Activated T-helper 17 cell treated with anti-CD3 and anti-CD28 coated beads, Interleukin-2, amount 50 U/mL, for 72 hours (primary cell): Measurements from ENCODE around the gene PTPRA. TPM values are rescaled to one million over a fixed set of nuclear protein-coding genes. Genes with fewer than 3 reads are reported as not detected.

Source experiments
- ATAC-seq: fragments of 150-1000 bp; cut with Tn5 transposase; replicated peaks from 2 replicates; pipeline ENCODE4 v1.10.0; 2021; ENCODE audit warnings: mild to moderate bottlenecking, moderate library complexity
- H3K27ac Mint-ChIP-seq: one replicate; pipeline ENCODE4 v1.8.0; 2022; ENCODE audit warnings: mixed read lengths
- H3K27me3 Mint-ChIP-seq: one replicate; pipeline ENCODE4 v1.8.0; 2022; ENCODE audit warnings: mixed read lengths
- H3K36me3 Mint-ChIP-seq: one replicate; pipeline ENCODE4 v1.8.0; 2022; ENCODE audit warnings: low read depth, mild to moderate bottlenecking, mixed read lengths
- H3K4me1 Mint-ChIP-seq: one replicate; pipeline ENCODE4 v1.8.0; 2022; ENCODE audit warnings: mixed read lengths
- H3K4me3 Mint-ChIP-seq: one replicate; pipeline ENCODE4 v1.8.0; 2022; ENCODE audit warnings: mild to moderate bottlenecking, mixed read lengths
- H3K9me3 Mint-ChIP-seq: one replicate; pipeline ENCODE4 v1.8.0; 2022; ENCODE audit warnings: mixed read lengths
- total RNA-seq, 2 donors: library from RNA; stranded (reverse); gene quantifications; one replicate each; pipeline ENCODE4 v1.2.3, GENCODE V29; 2022

Gene PTPRA
- total RNA-seq, 2 donors from 2014 or later = 40.0 to 46.5 TPM

- Mint-ChIP-seq H3K9me3 (no peaks in the 10 kb centered on the region), H3K36me3 (peaks cover 55% of the 10 kb centered on the region), H3K4me3 (no peak overlapping the region), H3K4me1 (peaks cover 14% of the 10 kb centered on the region), H3K27ac (no peak overlapping the region), H3K27me3 (no peaks in the 10 kb centered on the region)
- ATAC-seq = no peak
Observed at GRCh38 chr20:2952766-2953165, 79.5 kb downstream of the PTPRA start.

- Mint-ChIP-seq H3K4me3 (no peak overlapping the region), H3K27ac (peak overlapping the region; percentile 14), H3K9me3 (no peaks in the 10 kb centered on the region), H3K36me3 (peaks cover 57% of the 10 kb centered on the region), H3K4me1 (peaks cover 19% of the 10 kb centered on the region), H3K27me3 (no peaks in the 10 kb centered on the region)
- ATAC-seq = peak; percentile 56
Observed at GRCh38 chr20:2955257-2955970, 82.1 kb downstream of the PTPRA start.

- no peak overlapping the region for H3K4me3 Mint-ChIP-seq
- H3K27ac Mint-ChIP-seq = no peak overlapping the region
- H3K4me1 Mint-ChIP-seq = peaks cover 19% of the 10 kb centered on the region
- H3K27me3 Mint-ChIP-seq = no peaks in the 10 kb centered on the region
- peaks cover 57% of the 10 kb centered on the region for H3K36me3 Mint-ChIP-seq
- H3K9me3 Mint-ChIP-seq = no peaks in the 10 kb centered on the region
- no peak for ATAC-seq
Observed at GRCh38 chr20:2956480-2956879, 83.2 kb downstream of the PTPRA start.

- H3K4me3 Mint-ChIP-seq = no peak overlapping the region
- H3K27me3 Mint-ChIP-seq = no peaks in the 10 kb centered on the region
- H3K9me3 Mint-ChIP-seq = no peaks in the 10 kb centered on the region
- H3K4me1 Mint-ChIP-seq = peaks cover 4% of the 10 kb centered on the region
- no peak for ATAC-seq
- peaks cover 71% of the 10 kb centered on the region for H3K36me3 Mint-ChIP-seq
- H3K27ac Mint-ChIP-seq = peak overlapping the region; percentile 49
Observed at GRCh38 chr20:2967841-2968240, 94.6 kb downstream of the PTPRA start.

- H3K4me1 Mint-ChIP-seq = peaks cover 11% of the 10 kb centered on the region
- peaks cover 62% of the 10 kb centered on the region for H3K36me3 Mint-ChIP-seq
- no peaks in the 10 kb centered on the region for H3K27me3 Mint-ChIP-seq
- no peak overlapping the region for H3K4me3 Mint-ChIP-seq
- no peak for ATAC-seq
- no peaks in the 10 kb centered on the region for H3K9me3 Mint-ChIP-seq
- no peak overlapping the region for H3K27ac Mint-ChIP-seq
Observed at GRCh38 chr20:2972126-2972525, 98.8 kb downstream of the PTPRA start.

GRCh38 chr20:2973574-2973973 lies 100.3 kb downstream of the PTPRA start:
- Mint-ChIP-seq H3K9me3 (no peaks in the 10 kb centered on the region), H3K27me3 (no peaks in the 10 kb centered on the region), H3K4me3 (no peak overlapping the region), H3K27ac (no peak overlapping the region), H3K36me3 (peaks cover 57% of the 10 kb centered on the region), H3K4me1 (peaks cover 17% of the 10 kb centered on the region)
- ATAC-seq = no peak

- no peaks in the 10 kb centered on the region for H3K9me3 Mint-ChIP-seq
- peak overlapping the region; percentile 10 for H3K27ac Mint-ChIP-seq
- ATAC-seq = peak; percentile 72
Observed at GRCh38 chr20:2978519-2978918, 105.2 kb downstream of the PTPRA start.

GRCh38 chr20:2981646-2982045 lies 108.4 kb downstream of the PTPRA start:
- no peaks in the 10 kb centered on the region for H3K27me3 Mint-ChIP-seq
- no peak overlapping the region for H3K4me3 Mint-ChIP-seq
- no peak overlapping the region for H3K27ac Mint-ChIP-seq
- no peak for ATAC-seq
- H3K9me3 Mint-ChIP-seq = no peaks in the 10 kb centered on the region
- peaks cover 25% of the 10 kb centered on the region for H3K4me1 Mint-ChIP-seq
- H3K36me3 Mint-ChIP-seq = peaks cover 14% of the 10 kb centered on the region

More at GRCh38 chr20:2978519-2978918, 105.2 kb downstream of the PTPRA start:
- Mint-ChIP-seq H3K27me3 (no peaks in the 10 kb centered on the region), H3K4me3 (no peak overlapping the region), H3K36me3 (peaks cover 22% of the 10 kb centered on the region), H3K4me1 (peaks cover 19% of the 10 kb centered on the region)

- H3K4me1 Mint-ChIP-seq = peaks cover 20% of the 10 kb centered on the region
- H3K4me3 Mint-ChIP-seq = no peak overlapping the region
- H3K36me3 Mint-ChIP-seq = peaks cover 26% of the 10 kb centered on the region
- H3K27ac Mint-ChIP-seq = no peak overlapping the region
- ATAC-seq = no peak
- no peaks in the 10 kb centered on the region for H3K27me3 Mint-ChIP-seq
- H3K9me3 Mint-ChIP-seq = no peaks in the 10 kb centered on the region
Observed at GRCh38 chr20:2983508-2983907, 110.2 kb downstream of the PTPRA start.

GRCh38 chr20:2984028-2984501 lies 110.8 kb downstream of the PTPRA start:
- peaks cover 32% of the 10 kb centered on the region for H3K36me3 Mint-ChIP-seq
- peaks cover 22% of the 10 kb centered on the region for H3K4me1 Mint-ChIP-seq
- no peaks in the 10 kb centered on the region for H3K9me3 Mint-ChIP-seq
- H3K4me3 Mint-ChIP-seq = no peak overlapping the region
- no peaks in the 10 kb centered on the region for H3K27me3 Mint-ChIP-seq
- no peak overlapping the region for H3K27ac Mint-ChIP-seq
- ATAC-seq = peak; percentile 72

- Mint-ChIP-seq H3K4me1 (peaks cover 17% of the 10 kb centered on the region), H3K36me3 (peaks cover 42% of the 10 kb centered on the region), H3K4me3 (no peak overlapping the region), H3K27ac (no peak overlapping the region), H3K9me3 (no peaks in the 10 kb centered on the region), H3K27me3 (no peaks in the 10 kb centered on the region)
- ATAC-seq = peak; percentile 15
Observed at GRCh38 chr20:2984956-2985661, 111.8 kb downstream of the PTPRA start.

- Mint-ChIP-seq H3K9me3 (no peaks in the 10 kb centered on the region), H3K4me3 (no peak overlapping the region), H3K27me3 (no peaks in the 10 kb centered on the region), H3K36me3 (peaks cover 56% of the 10 kb centered on the region), H3K4me1 (peaks cover 17% of the 10 kb centered on the region), H3K27ac (no peak overlapping the region)
- peak; percentile 81 for ATAC-seq
Observed at GRCh38 chr20:2986466-2986865, 113.2 kb downstream of the PTPRA start.

- ATAC-seq = no peak
- H3K9me3 Mint-ChIP-seq = no peaks in the 10 kb centered on the region
- no peak overlapping the region for H3K4me3 Mint-ChIP-seq
- no peaks in the 10 kb centered on the region for H3K27me3 Mint-ChIP-seq
- peaks cover 70% of the 10 kb centered on the region for H3K36me3 Mint-ChIP-seq
- peaks cover 17% of the 10 kb centered on the region for H3K4me1 Mint-ChIP-seq
- H3K27ac Mint-ChIP-seq = no peak overlapping the region
Observed at GRCh38 chr20:2987861-2988260, 114.6 kb downstream of the PTPRA start.

- Mint-ChIP-seq H3K36me3 (peaks cover 99% of the 10 kb centered on the region), H3K27me3 (no peaks in the 10 kb centered on the region), H3K4me1 (peaks cover 11% of the 10 kb centered on the region), H3K27ac (no peak overlapping the region), H3K9me3 (no peaks in the 10 kb centered on the region), H3K4me3 (no peak overlapping the region)
- no peak for ATAC-seq
Observed at GRCh38 chr20:2991532-2991931, 118.3 kb downstream of the PTPRA start.

GRCh38 chr20:2993250-2993649 lies 120.0 kb downstream of the PTPRA start:
- peak overlapping the region; percentile 59 for H3K27ac Mint-ChIP-seq
- H3K27me3 Mint-ChIP-seq = no peaks in the 10 kb centered on the region
- peaks cover 93% of the 10 kb centered on the region for H3K36me3 Mint-ChIP-seq
- H3K4me3 Mint-ChIP-seq = no peak overlapping the region
- no peak for ATAC-seq
- peaks cover 5% of the 10 kb centered on the region for H3K4me1 Mint-ChIP-seq
- H3K9me3 Mint-ChIP-seq = no peaks in the 10 kb centered on the region
